NOMO-1 treated with DMSO at 0.1 percent for 48 hours (cell line): ENCODE data around the gene NAP1L4.
"Not testable (repeated sequence)": the region's sequence is repeated elsewhere in the genome, so short reads cannot be mapped to it uniquely, and the experiment has no call there.

Source experiments
- DNase-seq: peaks from one replicate; lab custom pipeline; 2025; ENCODE audit not compliant: unreplicated experiment; lab: John Stamatoyannopoulos, UW

Gene NAP1L4

DNA sequence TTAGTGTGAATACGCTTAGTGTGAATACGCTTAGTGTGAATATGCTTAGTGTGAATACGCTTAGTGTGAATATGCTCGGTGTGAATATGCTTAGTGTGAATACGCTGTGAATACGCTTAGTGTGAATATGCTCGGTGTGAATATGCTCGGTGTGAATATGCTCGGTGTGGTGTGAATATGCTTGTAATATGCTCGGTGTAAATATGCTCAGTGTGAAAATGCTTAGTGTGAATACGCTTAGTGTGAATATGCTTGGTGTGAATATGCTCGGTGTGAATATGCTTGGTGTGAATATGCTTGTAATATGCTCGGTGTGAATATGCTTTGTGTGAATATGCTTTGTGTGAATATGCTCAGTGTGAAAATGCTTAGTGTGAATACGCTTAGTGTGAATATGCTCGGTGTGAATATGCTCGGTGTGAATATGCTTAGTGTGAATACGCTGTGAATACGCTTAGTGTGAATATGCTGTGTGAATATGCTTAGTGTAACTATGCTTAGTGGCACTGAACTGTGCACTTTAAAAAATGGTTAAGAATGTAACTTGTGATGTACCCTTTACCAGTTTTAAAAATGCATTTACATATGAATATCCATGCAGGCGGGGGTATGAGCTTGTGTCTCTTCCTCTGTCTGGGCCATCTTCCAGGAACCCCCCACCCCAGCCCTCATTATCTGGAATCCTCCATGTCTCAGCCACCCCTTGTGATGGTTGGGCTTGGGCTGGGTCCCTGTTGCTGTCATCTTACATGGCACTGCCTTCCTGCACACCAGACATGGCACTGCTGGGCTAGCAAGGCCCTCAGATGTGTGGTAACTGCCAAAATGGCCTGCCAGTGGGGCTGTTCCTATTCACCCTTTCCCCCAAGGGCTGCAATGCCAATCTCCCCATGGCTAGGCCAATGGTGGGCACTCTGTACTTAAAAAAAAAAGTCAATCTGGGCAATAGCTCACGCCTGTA lies 53.4 kb downstream of the NAP1L4 start:
- DNase-seq = not testable (repeated sequence)

DNA sequence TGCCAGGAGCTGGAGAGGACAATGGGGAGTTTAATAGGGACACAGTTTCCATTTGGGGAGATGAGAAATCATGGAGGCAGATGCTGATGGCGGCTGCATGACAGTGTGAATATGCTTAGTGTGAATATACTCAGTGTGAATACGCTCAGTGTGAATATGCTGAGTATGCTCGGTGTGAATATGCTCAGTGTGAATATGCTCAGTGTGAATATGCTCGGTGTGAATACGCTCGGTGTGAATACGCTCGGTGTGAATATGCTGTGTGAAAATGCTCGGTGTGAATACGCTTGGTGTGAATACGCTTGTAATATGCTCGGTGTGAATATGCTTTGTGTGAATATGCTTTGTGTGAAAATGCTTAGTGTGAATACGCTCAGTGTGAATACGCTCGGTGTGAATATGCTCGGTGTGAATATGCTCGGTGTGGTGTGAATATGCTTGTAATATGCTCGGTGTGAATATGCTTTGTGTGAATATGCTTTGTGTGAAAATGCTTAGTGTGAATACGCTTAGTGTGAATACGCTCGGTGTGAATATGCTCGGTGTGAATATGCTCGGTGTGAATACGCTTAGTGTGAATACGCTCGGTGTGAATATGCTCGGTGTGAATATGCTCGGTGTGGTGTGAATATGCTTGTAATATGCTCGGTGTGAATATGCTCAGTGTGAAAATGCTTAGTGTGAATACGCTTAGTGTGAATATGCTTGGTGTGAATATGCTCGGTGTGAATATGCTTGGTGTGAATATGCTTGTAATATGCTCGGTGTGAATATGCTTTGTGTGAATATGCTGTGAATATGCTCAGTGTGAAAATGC lies 54.3 kb downstream of the NAP1L4 start:
- DNase-seq = not testable (repeated sequence)

DNA sequence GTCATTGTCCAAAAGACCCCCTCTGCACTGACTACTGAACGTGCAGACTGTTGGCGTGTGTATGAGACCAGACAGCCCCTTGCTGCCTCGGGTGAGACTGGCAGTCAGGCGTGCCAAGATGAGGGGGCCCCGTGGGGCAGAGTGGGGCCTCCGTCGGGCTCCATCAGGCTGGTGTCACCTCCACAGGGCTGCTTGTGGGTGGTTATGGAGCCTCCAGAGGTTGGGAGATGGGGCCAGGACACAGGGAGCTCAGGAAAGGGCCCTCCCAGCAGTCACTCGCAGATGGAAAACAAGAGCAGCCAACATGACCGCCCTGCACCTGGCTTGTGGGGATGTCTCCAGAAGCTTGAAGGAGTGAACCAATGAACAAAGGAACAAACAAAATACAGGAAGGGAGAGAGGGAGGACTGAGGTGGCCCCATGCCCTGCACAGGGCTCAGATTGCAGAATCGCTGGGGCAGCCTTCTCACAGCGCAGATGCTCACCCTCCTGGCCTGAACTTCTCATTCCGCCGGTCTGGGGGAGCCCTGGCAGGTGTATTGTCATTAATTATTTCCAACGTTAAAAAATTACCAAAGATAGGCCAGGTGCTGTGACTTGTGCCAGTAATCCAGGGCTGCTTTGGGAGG lies 57.4 kb downstream of the NAP1L4 start:
- no peak for DNase-seq

DNA sequence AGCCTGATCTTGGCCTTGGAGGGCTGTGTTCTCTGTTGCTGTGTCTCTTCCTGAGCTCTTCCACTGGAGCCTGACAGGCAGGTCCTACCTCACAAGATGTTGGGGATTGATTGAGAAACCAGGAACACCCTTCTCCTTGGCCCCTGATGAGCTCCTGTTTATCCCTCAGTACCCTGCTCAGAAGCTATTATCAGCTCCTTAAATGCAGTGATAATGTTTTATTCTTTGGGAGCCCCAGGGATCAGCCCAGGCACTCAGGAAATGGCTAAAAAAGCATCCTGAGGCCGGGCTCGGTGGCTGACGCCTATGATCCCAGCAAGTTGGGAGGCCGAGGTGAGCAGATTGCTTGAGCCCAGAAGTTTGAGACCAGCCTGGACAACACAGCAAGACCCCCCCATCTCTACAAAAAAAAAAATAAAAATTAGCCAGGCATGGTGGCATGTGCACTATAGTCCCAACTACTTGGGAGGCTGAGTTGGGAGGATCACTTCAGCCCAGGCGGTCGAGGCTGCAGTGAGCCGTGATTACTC lies 58.0 kb downstream of the NAP1L4 start:
- no peak for DNase-seq

DNA sequence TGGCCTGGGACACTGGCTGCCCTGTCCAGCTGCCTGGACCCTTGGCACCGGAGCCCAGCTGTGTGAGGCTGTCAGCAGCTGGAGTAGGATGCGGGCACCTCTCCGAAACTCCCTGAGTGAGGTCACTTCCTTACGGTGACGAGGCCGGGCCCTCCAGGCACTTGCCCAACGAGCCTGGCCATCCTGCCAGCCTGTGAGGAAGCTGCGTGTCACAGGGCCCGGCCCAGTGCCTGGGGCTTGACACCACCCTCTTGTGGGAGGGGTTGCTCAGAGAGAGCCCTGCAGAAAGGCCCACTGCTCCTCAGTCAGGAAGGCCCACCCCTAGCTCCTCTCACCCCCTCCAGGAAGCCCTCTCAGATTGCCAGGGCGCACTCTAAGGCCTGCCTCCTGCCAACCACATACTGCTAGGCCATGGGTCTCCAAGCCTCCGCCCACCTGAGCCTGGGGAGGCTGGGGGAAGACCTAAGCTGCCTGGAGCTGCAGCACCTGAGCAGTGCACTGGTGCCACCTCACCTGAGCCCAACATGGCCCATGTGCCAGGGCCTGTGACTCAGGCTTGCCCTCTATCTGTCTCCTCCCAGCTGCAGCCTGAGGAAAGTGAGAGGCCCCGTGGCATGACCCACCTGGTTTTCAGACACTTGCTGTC lies 58.6 kb downstream of the NAP1L4 start:
- DNase-seq = peak; percentile 94

DNA sequence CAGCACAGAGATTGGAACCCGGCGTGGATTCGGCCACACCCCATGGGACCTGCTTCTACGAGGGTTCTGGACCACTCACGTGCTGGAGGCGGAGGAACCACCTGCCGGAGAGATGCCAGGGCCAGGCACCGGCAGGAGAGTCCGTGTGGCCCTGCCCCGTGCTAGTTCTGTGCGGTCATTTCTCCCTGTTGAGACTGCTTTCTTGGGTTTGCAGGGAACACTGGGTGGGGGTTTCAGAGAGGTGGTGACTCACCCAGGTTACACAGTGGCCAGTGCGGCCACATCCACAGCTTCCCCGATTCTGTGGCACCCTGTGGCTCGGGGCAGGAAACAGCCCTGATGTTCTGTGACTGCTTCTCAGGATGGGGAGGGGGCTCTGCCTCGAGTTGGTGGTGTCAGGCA lies 59.3 kb downstream of the NAP1L4 start:
- no peak for DNase-seq

DNA sequence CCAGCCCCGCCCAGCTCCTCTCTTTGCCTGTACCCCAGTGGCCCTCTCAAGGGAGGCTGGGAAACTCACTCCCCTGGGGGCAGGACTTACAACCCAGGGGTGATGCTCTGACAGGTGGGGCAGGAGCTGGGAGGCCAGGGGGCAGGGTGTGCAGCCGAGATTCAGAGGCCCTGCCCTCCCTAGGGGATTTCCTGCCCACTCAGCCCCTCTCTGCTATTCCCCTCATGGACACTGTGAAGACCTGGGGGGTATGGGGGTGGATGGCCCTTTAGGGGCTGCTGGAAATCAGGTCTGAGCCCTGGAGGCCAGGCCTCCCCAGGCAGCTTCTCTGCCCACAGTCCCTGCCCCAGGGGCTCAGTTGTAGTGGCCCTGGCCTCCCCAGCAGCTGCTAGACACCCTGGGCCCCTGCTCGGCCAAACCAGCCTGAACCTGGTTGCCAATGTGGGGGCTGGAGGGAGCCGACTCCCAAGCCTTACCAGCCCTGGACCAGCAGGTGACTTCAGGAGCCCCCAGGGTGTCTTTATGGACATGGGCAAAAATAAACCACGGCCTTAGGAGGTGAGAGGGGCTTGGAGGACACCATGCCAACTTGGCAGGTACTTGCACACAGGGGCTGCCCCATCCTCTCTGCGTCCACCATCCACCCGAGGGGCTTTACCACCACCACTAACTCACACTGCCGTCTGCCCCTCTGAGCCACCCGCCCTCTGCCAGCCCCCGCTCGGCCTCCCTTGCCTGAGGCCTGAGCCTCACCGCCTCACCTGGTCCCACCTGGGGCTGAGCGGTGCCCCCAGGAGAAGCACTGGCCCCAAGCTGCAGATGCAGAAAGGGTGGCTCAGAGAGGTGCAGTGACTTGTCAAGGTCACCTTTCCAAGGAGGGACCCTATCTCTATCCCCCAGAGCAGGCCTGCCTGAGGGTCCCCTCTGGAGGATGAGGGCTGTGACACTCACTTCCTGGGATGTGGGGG lies 60.1 kb downstream of the NAP1L4 start:
- no peak for DNase-seq

DNA sequence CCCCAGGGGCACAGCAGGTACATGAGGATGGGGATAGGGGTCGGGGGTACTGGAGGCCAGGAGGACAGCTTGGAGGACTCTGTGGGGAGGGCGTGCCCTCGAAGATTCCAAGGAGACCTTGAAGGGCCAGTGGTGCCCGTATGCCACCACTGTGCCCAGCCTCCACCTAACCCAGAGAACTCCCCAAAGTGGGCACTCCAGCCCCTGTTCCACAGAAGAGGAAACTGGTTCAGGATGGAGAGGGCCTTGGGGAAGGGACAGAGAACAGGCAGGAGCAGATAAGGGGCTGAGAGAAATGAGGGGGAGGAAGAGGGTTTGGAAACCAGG lies 60.7 kb downstream of the NAP1L4 start:
- no peak for DNase-seq

DNA sequence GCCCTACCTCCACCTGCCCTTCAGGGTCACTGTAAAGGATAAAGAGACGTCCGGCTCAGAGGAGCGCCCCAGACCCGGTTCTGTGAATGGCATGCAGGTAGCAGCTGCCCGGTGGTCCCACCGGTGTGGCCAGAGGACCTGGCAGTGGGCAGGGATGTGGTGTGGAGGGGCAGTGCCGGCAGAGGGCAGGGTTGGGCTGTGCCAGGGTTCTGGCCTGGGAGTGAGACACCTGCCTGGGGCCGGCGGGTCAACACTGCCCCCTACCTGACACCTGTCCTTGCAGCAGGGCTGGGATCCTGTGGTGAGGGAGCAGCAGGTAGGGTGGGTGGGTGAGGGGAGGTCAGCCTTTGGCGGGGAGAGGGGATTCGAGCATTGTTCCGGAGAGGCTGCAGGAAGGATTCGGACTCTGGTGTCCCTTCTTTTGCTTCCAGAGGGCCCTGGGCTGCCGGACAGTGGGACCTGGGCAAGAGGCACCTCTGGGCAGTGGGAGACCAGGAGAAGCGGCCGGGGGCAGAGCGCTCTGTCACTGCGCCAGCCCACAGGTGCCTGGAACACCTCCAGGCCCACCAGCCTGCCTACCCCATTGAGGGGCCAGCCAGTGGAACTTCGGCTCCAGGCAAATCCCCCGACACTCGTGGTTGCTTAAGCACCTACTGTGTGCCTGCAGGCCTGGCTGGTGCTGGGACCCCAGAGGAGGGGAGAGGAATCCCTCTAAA lies 61.3 kb downstream of the NAP1L4 start:
- DNase-seq = peak; percentile 36

DNA sequence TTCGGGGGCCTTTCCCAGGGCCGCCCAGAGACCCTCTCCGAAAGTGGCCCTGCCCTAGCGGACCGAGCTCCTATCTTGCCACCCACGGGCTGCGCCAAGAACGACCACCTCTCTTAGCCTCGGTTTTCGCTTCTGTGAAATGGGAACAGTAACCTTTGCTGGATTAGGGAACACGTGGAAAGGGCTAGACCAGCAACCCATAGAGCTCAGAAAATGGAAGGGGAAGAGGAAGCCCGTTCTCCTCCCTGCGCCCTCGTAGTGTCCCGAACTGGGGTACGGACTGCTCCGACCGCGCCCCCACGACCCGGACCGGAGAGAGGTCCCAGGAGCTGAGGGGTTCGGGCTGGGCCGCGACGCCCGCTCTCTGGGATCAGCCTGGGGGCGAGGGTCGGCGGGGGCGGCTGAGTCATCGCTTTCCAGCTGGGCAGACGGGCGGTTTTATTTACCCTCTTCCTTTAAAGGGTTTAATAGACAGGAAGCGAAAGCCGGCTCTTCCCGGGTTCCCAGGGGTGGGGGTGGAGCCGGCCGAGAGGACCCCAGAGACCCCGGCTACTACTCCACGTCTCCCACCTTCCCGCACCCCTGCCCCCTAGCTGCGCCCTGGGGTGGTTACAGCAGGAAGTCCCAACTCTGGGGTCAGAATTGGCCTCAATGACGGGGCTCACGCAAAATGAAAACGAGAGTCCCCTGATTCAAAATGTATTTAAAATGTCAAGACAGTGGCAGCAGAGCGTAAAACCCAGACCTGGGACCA lies 62.0 kb downstream of the NAP1L4 start:
- DNase-seq = peak; percentile 42

DNA sequence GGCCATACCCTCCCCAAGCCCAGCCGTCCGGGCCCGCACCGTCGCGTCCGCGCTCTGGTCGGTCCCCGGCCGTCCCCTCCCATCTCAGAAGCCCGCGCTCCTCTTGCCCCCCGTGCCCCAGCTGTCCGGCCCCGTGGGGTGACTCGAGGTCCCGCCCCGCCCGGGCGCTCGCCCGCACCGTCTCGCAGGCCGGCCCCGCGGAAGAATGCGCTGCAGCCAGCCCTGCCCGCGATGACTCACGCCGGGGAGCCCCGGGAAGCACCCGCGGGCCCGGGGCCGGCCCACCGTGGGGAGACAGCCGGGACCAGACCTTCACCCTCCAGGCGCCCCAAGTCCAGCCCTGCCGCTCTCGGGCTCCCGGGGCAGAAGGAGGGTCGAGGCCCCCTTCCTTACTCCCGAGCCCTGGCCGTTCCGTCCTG lies 62.6 kb downstream of the NAP1L4 start:
- peak; percentile 56 for DNase-seq

DNA sequence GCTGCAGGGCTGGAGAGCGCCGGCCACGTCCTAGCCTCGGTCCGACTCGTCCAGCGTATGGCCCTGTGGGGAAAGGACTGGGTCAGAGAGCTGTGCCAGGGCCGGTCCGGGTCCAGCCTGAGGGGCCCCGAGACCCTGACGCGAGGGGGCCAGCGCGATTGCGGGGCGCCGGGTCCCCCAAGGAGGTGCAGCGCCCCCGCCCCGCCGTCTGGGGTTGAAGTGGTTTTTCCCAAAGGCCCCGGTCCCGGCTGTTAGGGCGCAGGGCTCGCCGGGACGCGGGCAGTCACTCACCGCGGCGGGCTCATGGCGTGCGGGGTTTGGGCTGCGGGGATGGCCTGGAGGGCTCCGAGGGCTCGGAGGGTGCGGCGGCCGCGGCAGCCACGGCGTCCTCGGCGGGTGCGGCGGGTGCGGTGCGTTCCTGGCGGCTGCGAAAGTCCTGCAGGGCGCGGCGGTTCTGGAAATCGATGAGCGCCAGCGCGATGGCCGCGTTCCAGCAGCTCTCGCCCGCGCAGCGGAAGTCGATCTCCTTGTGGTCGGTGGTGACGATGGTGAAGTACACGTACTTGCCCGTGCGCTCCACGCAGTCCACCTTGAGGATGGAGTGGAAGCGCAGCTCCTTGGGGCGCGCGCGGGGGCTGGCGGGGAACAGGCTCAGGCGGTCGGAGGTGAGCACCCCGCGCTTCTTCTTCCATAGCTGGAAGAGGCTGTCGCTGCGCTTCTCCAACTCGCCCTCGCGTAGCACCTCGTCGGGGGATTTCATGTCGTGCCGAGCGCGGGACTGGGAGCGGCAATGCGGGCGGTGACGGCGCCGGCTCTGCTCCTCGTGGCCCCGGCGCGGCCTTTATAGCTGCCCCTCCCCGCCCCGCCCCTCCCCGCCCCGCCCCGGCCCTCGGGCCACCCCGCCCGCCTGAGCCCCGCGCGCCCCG lies 63.3 kb downstream of the NAP1L4 start, which contains the start of gene PHLDA2:
PHLDA2 (minus strand) TSS at position 816 of the 926 bp plus-strand sequence; CDS start at position 760, 56 bp downstream.
- peak; percentile 56 for DNase-seq

DNA sequence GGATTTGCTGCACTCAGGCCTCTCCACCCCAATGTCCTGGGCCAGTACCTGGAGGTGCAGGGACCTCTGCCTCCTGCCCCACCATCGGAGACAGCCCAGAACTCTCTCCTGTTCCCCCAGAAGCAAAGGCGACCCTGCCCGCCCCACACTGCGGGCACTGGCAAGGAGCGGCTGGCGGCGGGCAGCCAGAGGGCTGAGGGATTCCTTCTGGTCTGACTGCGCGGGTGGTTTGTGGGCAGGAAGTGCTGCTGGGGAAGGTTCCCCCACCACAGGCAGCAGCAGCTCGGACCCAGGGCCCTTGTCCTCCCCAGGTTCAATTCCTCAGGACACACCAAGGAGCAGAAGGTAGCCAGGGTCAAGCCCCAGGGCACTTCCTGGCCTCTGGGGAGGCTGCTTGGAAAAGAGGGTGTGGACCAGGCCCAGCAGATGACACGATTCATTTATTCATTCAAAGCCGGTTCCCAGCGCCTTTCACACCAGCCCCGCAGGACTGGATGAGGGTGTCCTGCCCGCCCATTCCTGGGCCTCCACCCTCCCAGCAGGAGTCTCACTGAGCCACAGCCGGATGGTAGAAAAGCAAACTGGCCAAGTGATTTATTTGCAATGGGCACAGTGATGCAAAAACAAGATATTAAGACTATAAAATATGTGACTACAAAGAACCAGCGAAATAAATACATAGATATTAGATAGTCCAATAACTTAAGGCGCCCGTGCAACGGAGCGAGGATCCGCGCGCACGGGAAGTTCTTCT lies 64.1 kb downstream of the NAP1L4 start:
- peak; percentile 14 for DNase-seq

DNA sequence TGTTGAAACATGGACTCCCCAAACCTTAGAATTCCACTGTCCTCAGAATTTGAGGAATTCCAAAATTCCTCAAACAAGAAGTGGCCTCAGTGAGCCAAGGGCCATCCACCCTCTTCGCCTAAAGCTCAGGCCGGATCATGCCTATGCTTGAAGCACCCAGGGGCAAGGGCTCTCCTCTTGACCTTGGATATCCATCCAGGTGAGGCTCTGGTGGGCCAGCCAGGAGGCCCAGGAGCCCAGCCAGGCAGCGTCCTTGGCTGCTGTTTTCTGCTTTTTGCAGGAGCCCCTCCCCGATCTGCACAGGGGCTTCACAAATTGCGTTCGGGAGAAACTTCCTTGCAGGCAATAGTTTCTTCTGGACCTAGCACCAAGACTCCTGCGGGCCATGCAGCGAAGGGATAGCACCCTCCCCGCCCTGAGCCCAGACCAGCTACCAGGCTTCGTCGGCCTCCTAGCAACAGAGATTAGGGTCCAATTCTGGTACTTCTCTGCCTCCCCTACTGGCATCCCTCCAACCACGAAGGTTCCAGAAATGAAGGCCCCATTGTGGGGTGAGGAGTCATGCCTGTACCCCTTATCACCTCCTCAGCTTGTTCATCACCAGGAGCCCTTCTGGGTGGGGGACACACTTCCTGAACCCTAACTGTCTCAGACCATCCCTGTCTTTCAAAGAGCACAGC lies 64.9 kb downstream of the NAP1L4 start:
- no peak for DNase-seq

DNA sequence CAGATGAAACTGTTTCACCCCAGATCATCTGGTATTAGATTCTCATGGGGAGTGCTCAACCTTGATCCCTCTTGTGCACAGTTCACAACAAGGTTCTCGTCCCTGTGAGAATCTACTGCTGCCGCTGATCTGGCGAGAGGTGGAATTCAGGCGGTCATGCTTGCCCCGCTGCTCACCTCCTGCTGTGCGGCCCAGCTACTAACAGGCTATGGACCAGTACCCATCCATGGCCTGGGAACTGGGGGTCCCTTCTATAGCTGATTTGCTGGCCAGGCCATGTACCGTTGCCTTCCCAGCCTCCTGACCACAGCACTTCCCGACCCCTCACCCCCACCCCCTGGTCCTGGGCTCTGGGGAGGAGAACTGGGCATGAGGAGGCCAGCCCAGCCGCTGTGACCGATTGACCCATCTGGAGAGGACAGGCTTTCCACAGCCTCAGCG lies 65.5 kb downstream of the NAP1L4 start:
- no peak for DNase-seq
